Upper lobe of left lung (tissue), 4 donors: ENCODE data around the gene DTNB.

Experiments
- EP300 ChIP-seq, 4 donors: sonication (generic); formaldehyde crosslinking; IDR thresholded peaks; one replicate each; pipeline ENCODE4 v1.5.1; 2017; ENCODE audit warnings: antibody characterized with exemption in 4 of 4, control low read depth in 2 of 4
- POLR2A ChIP-seq, 4 donors: fragments of 450-650 bp; IDR thresholded peaks; one replicate each; pipeline ENCODE4 v1.5.1; 2016 to 2017; ENCODE audit warnings: antibody characterized with exemption in 4 of 4, mild to moderate bottlenecking in 2 of 4
- TF ChIP-seq, protein P1 (sequence below), 6 experiments: fragments of 450-650 bp in 4 of 6; fragments of 200-600 bp in 2 of 6; sonication (generic) in 2 of 6; IDR thresholded peaks; one replicate each; pipeline ENCODE4 v1.5.1; 2016 to 2019; ENCODE audit warnings: antibody characterized with exemption in 6 of 6

DNA sequence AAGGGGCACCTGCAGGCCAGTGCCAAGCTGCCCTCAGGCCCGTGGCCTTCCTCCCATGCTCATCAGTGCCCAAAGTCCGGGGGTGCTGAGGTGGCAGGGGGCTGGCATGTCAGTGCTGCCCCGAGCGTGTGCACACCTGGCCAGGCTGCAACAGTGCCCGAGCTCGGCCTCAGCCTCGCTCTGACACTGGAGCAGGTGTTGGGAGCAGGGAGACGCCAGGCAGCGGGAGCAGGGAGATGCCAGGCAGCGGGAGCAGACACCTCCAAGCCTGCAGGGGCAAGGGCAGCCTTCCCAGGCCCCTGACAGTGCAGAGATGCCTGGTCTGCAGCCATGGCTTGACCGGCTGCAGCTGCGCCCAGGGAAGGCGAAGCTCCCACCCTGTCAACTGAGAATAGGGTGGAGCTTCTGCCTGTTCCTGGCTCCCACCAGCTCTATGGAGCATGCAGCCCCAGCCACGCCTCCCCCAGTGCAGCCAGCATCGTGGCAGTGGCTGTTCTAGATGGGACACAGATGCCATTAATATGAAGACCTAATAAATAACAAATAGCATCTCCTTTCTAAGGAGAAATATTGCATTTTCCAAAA is 82.4 kb downstream of the DTNB start:
- TF ChIP-seq POLR2A (IDR thresholded peaks at IDR 0.05) = no peak
- TF ChIP-seq, protein P1, sequence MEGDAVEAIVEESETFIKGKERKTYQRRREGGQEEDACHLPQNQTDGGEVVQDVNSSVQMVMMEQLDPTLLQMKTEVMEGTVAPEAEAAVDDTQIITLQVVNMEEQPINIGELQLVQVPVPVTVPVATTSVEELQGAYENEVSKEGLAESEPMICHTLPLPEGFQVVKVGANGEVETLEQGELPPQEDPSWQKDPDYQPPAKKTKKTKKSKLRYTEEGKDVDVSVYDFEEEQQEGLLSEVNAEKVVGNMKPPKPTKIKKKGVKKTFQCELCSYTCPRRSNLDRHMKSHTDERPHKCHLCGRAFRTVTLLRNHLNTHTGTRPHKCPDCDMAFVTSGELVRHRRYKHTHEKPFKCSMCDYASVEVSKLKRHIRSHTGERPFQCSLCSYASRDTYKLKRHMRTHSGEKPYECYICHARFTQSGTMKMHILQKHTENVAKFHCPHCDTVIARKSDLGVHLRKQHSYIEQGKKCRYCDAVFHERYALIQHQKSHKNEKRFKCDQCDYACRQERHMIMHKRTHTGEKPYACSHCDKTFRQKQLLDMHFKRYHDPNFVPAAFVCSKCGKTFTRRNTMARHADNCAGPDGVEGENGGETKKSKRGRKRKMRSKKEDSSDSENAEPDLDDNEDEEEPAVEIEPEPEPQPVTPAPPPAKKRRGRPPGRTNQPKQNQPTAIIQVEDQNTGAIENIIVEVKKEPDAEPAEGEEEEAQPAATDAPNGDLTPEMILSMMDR (IDR thresholded peaks at IDR 0.05) = no peak
- no peak for TF ChIP-seq EP300 (IDR thresholded peaks at IDR 0.05)
